Measurements from ENCODE around the gene RIPPLY2. TPM values are rescaled to one million over a fixed set of nuclear protein-coding genes. Genes with fewer than 3 reads are reported as not detected.
"Not testable (repeated sequence)": the region's sequence is repeated elsewhere in the genome, so short reads cannot be mapped to it uniquely, and the experiment has no call there.

Gene RIPPLY2
- total RNA-seq, 2 donors from 2014 or later: not detected

DNA sequence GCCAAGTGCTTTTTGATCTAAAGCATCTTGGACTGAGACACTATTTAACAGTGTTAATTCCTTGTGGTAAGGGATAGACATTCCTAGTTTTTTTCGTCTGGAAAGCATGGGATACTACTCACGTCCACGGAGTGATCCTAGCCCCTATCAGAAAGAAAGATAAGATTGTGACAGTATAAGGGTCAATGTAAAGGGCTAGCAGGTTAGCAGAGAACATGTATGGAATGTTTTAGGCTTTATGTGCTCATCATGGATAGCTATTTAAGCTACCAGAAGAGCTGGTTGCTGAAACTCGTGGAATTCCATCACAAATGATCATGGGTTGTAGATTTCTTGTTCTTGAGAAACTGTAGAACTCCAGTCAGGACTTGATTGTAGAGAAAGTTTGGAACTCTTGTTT is 38.4 kb downstream of the RIPPLY2 start:
- Mint-ChIP-seq H3K27ac (no peak overlapping the region), H3K9me3 (peaks cover 0 to 2% of the 10 kb centered on the region in 2 donors), H3K4me1 (ENCODE audit: low read depth) (no peaks in the 10 kb centered on the region), H3K36me3 (ENCODE audit: insufficient read depth in 2 of 2) (peaks cover 0 to 7% of the 10 kb centered on the region in 2 donors), H3K27me3 (ENCODE audit: low read depth) (no peaks in the 10 kb centered on the region), H3K4me3 (no peak overlapping the region)
- DNase-seq: no peak
- no peak for ATAC-seq (replicated peaks in 1 of 2)

GRCh38 chr6:83893024-83893423 is 39.9 kb downstream of the RIPPLY2 start:
- no peak for DNase-seq

DNA sequence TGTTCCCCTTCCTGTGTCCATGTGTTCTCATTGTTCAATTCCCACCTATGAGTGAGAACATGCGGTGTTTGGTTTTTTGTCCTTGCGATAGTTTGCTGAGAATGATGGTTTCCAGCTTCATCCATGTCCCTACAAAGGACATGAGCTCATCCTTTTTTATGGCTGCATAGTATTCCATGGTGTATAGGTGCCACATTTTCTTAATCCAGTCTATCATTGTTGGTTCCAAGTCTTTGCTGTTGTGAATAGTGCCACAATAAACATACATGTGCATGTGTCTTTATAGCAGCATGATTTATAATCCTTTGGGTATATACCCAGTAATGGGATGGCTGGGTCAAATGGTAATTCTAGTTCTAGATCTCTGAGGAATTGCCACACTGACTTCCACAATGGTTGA is 43.9 kb downstream of the RIPPLY2 start:
- not testable (repeated sequence) for H3K4me1 Mint-ChIP-seq (ENCODE audit: low read depth); DNase-seq; H3K27ac Mint-ChIP-seq; H3K27me3 Mint-ChIP-seq (ENCODE audit: low read depth); H3K4me3 Mint-ChIP-seq; ATAC-seq (replicated peaks in 1 of 2)
- peaks cover 7 to 10% of the 10 kb centered on the region in 2 donors for H3K9me3 Mint-ChIP-seq
- peaks cover 13 to 22% of the 10 kb centered on the region in 2 donors for H3K36me3 Mint-ChIP-seq (ENCODE audit: insufficient read depth in 2 of 2)

More at GRCh38 chr6:83893024-83893423, 39.9 kb downstream of the RIPPLY2 start:
- H3K4me1 Mint-ChIP-seq (ENCODE audit: low read depth): no peaks in the 10 kb centered on the region
- H3K27me3 Mint-ChIP-seq (ENCODE audit: low read depth): no peaks in the 10 kb centered on the region
- no peak for ATAC-seq (replicated peaks in 1 of 2)
- H3K4me3 Mint-ChIP-seq: no peak overlapping the region
- H3K9me3 Mint-ChIP-seq: peaks cover 0 to 2% of the 10 kb centered on the region in 2 donors
- H3K36me3 Mint-ChIP-seq (ENCODE audit: insufficient read depth in 2 of 2): peaks cover 2 to 14% of the 10 kb centered on the region in 2 donors
- no peak overlapping the region for H3K27ac Mint-ChIP-seq

DNA sequence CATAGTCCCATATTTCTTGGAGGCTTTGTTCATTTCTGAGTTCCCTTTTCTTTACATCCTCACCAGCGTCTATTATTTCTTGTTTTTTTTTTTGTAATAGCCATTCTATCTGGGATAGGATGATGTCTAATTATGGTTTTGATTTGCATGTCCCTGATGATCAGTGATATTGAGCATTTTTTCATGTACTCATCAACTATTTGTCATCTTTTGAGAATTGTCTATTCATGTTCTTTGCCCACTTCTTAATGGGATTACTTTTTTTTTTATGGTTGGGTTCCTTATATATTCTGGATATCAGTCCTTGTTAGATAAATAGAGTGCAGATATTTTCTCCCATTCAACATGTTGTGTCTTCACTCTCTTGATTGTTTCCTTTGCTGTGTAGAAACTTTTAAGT is 48.5 kb downstream of the RIPPLY2 start:
- DNase-seq (no peak), ATAC-seq (replicated peaks in 1 of 2) (no peak)
- Mint-ChIP-seq H3K27me3 (ENCODE audit: low read depth) (no peaks in the 10 kb centered on the region), H3K4me3 (no peak overlapping the region), H3K27ac (no peak overlapping the region), H3K4me1 (ENCODE audit: low read depth) (peaks cover 6% of the 10 kb centered on the region), H3K36me3 (ENCODE audit: insufficient read depth in 2 of 2) (peaks cover 23 to 37% of the 10 kb centered on the region in 2 donors), H3K9me3 (peaks cover 15 to 24% of the 10 kb centered on the region in 2 donors)

DNA sequence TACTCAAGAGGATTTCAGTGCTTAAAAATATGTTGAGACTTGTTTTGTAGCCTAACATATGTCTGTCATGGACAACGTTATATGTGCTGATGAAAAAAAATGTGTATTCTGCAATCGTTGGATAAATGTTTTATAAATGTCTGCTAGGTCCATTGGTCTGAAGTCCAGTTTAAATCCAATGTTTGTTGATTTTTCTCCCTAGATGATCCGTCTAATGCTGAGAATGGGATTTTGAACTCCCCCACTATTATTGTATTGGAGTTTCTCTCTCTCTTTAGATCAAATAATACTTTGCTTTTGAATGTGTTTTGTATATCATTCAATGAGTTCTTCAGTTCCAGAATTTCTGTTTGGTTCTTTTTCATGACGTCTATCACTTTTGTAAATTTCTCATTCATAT is 51.2 kb downstream of the RIPPLY2 start:
- Mint-ChIP-seq H3K27me3 (ENCODE audit: low read depth) (no peaks in the 10 kb centered on the region), H3K9me3 (peaks cover 19 to 27% of the 10 kb centered on the region in 2 donors), H3K4me3 (no peak overlapping the region), H3K36me3 (ENCODE audit: insufficient read depth in 2 of 2) (peaks cover 23 to 29% of the 10 kb centered on the region in 2 donors), H3K27ac (no peak overlapping the region), H3K4me1 (ENCODE audit: low read depth) (peaks cover 13% of the 10 kb centered on the region)
- DNase-seq (no peak), ATAC-seq (replicated peaks in 1 of 2) (no peak)

DNA sequence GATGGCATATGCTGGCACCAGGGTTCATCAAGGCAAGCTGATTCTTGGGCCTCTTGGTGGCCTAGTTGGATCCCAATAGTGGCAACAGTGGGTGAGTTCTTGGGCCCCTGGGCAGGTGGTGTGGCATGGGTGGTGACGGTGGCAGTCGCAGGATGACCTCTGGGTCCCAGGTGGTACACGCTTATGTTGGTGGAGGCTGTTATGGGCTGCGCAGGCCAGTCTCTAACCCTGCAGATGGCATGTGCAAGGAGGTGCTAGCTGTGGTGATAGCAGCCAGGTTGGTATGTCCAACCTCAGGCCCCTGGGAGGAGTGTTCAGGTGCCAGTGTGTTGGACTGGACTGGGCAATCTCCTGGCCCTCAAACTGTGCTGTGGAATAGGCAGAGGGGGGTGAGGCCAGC is 52.5 kb downstream of the RIPPLY2 start:
- Mint-ChIP-seq H3K27me3 (ENCODE audit: low read depth) (no peaks in the 10 kb centered on the region), H3K27ac (no peak overlapping the region), H3K9me3 (peaks cover 14 to 26% of the 10 kb centered on the region in 2 donors), H3K4me3 (no peak overlapping the region), H3K4me1 (ENCODE audit: low read depth) (peaks cover 13% of the 10 kb centered on the region), H3K36me3 (ENCODE audit: insufficient read depth in 2 of 2) (peaks cover 18 to 23% of the 10 kb centered on the region in 2 donors)
- DNase-seq (no peak), ATAC-seq (replicated peaks in 1 of 2) (no peak)

Other genes starting within 250 kb of the RIPPLY2 start
- not detected for gene SNAP91, start 144.3 kb upstream of the RIPPLY2 start, total RNA-seq
- gene CYB5R4, start 6.3 kb downstream of the RIPPLY2 start, total RNA-seq: 10 to 100 TPM; 26.7 to 32.0 TPM
- gene MRAP2, start 180.4 kb downstream of the RIPPLY2 start, total RNA-seq: not detected

Measured in activated T-cell treated with anti-CD3 and anti-CD28 coated beads, Interleukin-2, amount 50 U/mL, for 72 hours (primary cell).